ENCODE results near the gene MRPL10. TPM values are rescaled to one million over a fixed set of nuclear protein-coding genes. Genes with fewer than 3 reads are reported as not detected.
A peak's percentile ranks its signal among the peaks of the same experiment; 100 is the strongest.

Gene MRPL10
- total and polyA plus RNA-seq, 2 of the 8 experiments (the other 6 are each of a cell fraction or from before 2014, with no cell fraction given): 85.3 to 214 TPM

- peak overlapping the region; percentile 83; the same call in 1 of the 2 replicates for H2BK12ac ChIP-seq (ENCODE audit: low read depth, low read length)
- no peaks in the 10 kb centered on the region for H3K79me2 ChIP-seq (ENCODE audit: control insufficient read depth in 1 of 2, insufficient read depth in 2 of 2, low read length in 2 of 2)
- H3K27ac ChIP-seq (ENCODE audit: low read depth, low read length): no peak overlapping the region
- 88% methylated on average over 5 of the region's 5 CpGs; no CpG with 5 or more reads in 1 of the 2 experiments for WGBS, 2 experiments (ENCODE audit: extremely low coverage in 1 of 2, insufficient coverage in 1 of 2, insufficient read length in 1 of 2, insufficient replicate concordance in 2 of 2, low coverage in 1 of 2, low lambda C conversion rate in 2 of 2, missing lambda C conversion rate in 1 of 2)
- no peak overlapping the region for H2AK5ac ChIP-seq (ENCODE audit: low read depth, low read length)
- no peak for FAIRE-seq
- no peak overlapping the region; the same call in 1 of the 2 replicates for H2BK20ac ChIP-seq (ENCODE audit: low read length)
- no peak overlapping the region for H3K9ac ChIP-seq (replicated peaks in 1 of 4; ENCODE audit: extremely low read depth in 1 of 4, low read depth in 3 of 4, low read length in 3 of 4)
- H3K9me3 ChIP-seq (ENCODE audit: insufficient read depth in 2 of 2, low read depth in 1 of 2, low read length in 1 of 2): no peaks in the 10 kb centered on the region
- H4K8ac ChIP-seq (ENCODE audit: extremely low read depth, insufficient read depth, low read length): 0 out of 2 replicates have a peak overlapping the region, but pooled peaks have one; percentile 0
- no peaks in the 10 kb centered on the region for H3K36me3 ChIP-seq (ENCODE audit: control insufficient read depth in 2 of 4, insufficient read depth in 4 of 4, low read length in 3 of 4)
- POLR2A ChIA-PET (ENCODE audit: partially characterized antibody): interaction anchor here (2.2 to 12.4 kb wide), 3 partner anchors 28 to 48 kb away, joined by 10 to 134 read pairs (median 10); partner anchors contain the start of gene SP2
- H3K56ac ChIP-seq (replicated peaks; ENCODE audit: insufficient read length, low read depth, low read length): no peak overlapping the region
- CTCF ChIA-PET (ENCODE audit: partially characterized antibody): interaction anchor here (0.6 to 33.0 kb wide), 15 partner anchors 9 to 501 kb away, joined by 3 to 1206 read pairs (median 5); partner anchors contain the start of genes CDK5RAP3, LRRC46, MRPL10 and PNPO
- H2BK15ac ChIP-seq (ENCODE audit: low read length): no peak overlapping the region
- peaks cover 0 to 3% of the 10 kb centered on the region in 2 experiments for H4K20me1 ChIP-seq (replicated peaks in 1 of 2; ENCODE audit: control insufficient read depth in 1 of 2, insufficient read depth in 2 of 2, low read length in 2 of 2)
- H4K91ac ChIP-seq (replicated peaks; ENCODE audit: insufficient read length, low read length): no peak overlapping the region
- H2BK5ac ChIP-seq (ENCODE audit: low read depth, low read length): no peak overlapping the region
- H2AFZ ChIP-seq (ENCODE audit: low read length): no peak overlapping the region
- H2BK120ac ChIP-seq (replicated peaks; ENCODE audit: low read depth, low read length): no peak overlapping the region
- no peak overlapping the region for H3K14ac ChIP-seq (ENCODE audit: insufficient read length)
- H3K18ac ChIP-seq (ENCODE audit: extremely low read depth, low read length): no peak overlapping the region
- peaks cover 31 to 50% (median 44%) of the 10 kb centered on the region in 4 experiments for H3K27me3 ChIP-seq (replicated peaks in 1 of 4; ENCODE audit: control insufficient read depth in 3 of 4, extremely low read depth in 1 of 4, insufficient read depth in 3 of 4, low read length in 3 of 4)
- no peaks in the 10 kb centered on the region for H3K79me1 ChIP-seq (ENCODE audit: low read depth, low read length)
- H3K4me2 ChIP-seq (ENCODE audit: insufficient read depth in 1 of 2, low read depth in 2 of 2, low read length in 2 of 2): no peak overlapping the region
- H3K23me2 ChIP-seq (ENCODE audit: low read depth, low read length): peaks cover 9% of the 10 kb centered on the region; the same call in 1 of the 2 replicates
- no peak overlapping the region for H3K23ac ChIP-seq (ENCODE audit: insufficient read length)
- H3K4me3 ChIP-seq (ENCODE audit: extremely low read depth in 1 of 4, insufficient read depth in 2 of 4, low read depth in 3 of 4, low read length in 4 of 4): no peak overlapping the region
- no peak for DNase-seq (ENCODE audit: low read depth in 1 of 2, low spot score in 2 of 2)
- H3K4ac ChIP-seq (replicated peaks; ENCODE audit: insufficient read length, low read depth, low read length): no peak overlapping the region
- H3K4me1 ChIP-seq (replicated peaks in 1 of 4; ENCODE audit: control insufficient read depth in 3 of 4, insufficient read depth in 4 of 4, low read length in 3 of 4): peaks cover 0 to 33% (median 15%) of the 10 kb centered on the region in 4 experiments; a peak in 6 of 7 replicates
- no peak overlapping the region for H4K5ac ChIP-seq (ENCODE audit: insufficient read length, low read depth, low read length)
- TF ChIP-seq CHD1 (IDR thresholded peaks at IDR 0.05; ENCODE audit: low read depth, low read length) (no peak), SP1 (IDR thresholded peaks at IDR 0.05; ENCODE audit: low read depth, low read length) (no peak), EZH2 (IDR thresholded peaks at IDR 0.05; ENCODE audit: low read depth, low read length, severe bottlenecking) (no peak), E2F6 (IDR thresholded peaks at IDR 0.05) (no peak), SIN3A (conservative IDR thresholded peaks at IDR 0.05 in 1 of 2, IDR thresholded peaks at IDR 0.05 in 1 of 2; ENCODE audit: low read depth in 1 of 2, low read length in 2 of 2) (no peak), TAF7 (optimal IDR thresholded peaks at IDR 0.05; ENCODE audit: borderline replicate concordance, low read depth, low read length) (no peak), ATF2 (IDR thresholded peaks at IDR 0.05; ENCODE audit: low read length) (no peak), SP2 (IDR thresholded peaks at IDR 0.05; ENCODE audit: low read length) (no peak), SIRT6 (IDR thresholded peaks at IDR 0.05; ENCODE audit: low read length) (no peak), RFX5 (IDR thresholded peaks at IDR 0.05; ENCODE audit: borderline replicate concordance, low read depth, low read length) (no peak), SIX5 (IDR thresholded peaks at IDR 0.05; ENCODE audit: low read depth, low read length) (no peak)
These were observed 12.9 kb upstream of the MRPL10 start for GRCh38 chr17:47844227-47844626.

All from H1 (cell line).